ENCODE measurements around the gene DACH2. TPM values are rescaled to one million over a fixed set of nuclear protein-coding genes. Genes with fewer than 3 reads are reported as not detected.

The DACH2 gene
- not detected for total RNA-seq

DNA sequence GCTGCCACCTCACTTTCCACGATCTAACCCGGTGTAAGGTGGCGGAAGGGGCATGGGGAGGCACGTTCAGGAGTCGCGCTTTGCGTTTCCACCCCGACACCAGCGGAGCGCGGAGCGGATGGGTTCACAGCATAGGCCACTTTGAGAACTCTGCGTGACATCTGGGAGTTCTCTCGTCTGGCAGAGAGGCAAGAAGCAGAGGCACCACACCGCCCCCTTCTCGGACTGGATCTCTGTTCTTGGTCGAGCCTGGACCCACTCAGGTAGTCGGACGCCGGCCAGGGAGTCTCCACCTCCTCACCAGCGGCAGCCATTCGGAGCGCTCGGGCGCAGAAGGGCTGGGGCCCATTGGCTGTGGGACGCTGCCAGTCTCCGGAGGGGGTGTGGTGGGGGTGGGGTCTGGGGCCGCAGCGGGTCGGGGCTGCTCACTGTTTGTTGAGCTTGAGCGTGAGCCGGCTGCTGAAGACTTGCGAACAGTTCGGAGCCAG is at the start of gene DACH2:
Gene DACH2 (plus strand): TSS at position 428 of the 488 bp plus-strand sequence.
- Histone ChIP-seq H3K9me3 (no peaks in the 10 kb centered on the region), H3K27me3 (no peaks in the 10 kb centered on the region), H3K4me1 (no peaks in the 10 kb centered on the region), H3K27ac (no peak within 1 kb of the TSS), H3K4me3 (peak within 1 kb of the TSS; percentile 13 to 36), H3K36me3 (no peaks in the 10 kb centered on the region)
- peak; percentile 78 for DNase-seq (ENCODE audit: low spot score)
- TF ChIP-seq, protein P1, sequence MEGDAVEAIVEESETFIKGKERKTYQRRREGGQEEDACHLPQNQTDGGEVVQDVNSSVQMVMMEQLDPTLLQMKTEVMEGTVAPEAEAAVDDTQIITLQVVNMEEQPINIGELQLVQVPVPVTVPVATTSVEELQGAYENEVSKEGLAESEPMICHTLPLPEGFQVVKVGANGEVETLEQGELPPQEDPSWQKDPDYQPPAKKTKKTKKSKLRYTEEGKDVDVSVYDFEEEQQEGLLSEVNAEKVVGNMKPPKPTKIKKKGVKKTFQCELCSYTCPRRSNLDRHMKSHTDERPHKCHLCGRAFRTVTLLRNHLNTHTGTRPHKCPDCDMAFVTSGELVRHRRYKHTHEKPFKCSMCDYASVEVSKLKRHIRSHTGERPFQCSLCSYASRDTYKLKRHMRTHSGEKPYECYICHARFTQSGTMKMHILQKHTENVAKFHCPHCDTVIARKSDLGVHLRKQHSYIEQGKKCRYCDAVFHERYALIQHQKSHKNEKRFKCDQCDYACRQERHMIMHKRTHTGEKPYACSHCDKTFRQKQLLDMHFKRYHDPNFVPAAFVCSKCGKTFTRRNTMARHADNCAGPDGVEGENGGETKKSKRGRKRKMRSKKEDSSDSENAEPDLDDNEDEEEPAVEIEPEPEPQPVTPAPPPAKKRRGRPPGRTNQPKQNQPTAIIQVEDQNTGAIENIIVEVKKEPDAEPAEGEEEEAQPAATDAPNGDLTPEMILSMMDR (IDR thresholded peaks at IDR 0.05), result no peak

DNA sequence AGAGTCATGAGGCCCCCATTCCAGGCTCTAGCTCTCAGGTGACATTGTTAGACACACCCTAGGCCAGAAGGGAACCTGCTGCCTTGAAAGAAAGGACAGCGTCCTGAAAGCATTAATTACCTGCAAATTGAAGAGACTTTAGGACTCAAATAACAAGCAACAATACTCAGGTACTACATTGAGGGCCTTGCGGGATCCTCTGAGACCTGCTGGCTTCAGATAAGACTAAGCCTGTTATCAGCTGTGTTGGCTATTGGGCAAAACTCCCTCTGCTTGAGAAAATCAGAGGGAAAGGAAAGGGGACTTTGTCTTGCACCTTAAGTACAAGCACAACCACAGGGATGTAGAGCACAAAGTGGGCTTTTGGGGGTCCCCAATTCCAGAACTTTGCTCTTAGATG is 45.9 kb upstream of the DACH2 start:
- no peak overlapping the region for H3K27ac ChIP-seq
- no peaks in the 10 kb centered on the region for H3K4me1 ChIP-seq
- TF ChIP-seq, protein P1 (IDR thresholded peaks at IDR 0.05), result no peak
- no peaks in the 10 kb centered on the region for H3K36me3 ChIP-seq
- H3K9me3 ChIP-seq, result no peaks in the 10 kb centered on the region
- H3K27me3 ChIP-seq, result no peaks in the 10 kb centered on the region
- DNase-seq (ENCODE audit: low spot score), result no peak
- H3K4me3 ChIP-seq, result no peak overlapping the region

DNA sequence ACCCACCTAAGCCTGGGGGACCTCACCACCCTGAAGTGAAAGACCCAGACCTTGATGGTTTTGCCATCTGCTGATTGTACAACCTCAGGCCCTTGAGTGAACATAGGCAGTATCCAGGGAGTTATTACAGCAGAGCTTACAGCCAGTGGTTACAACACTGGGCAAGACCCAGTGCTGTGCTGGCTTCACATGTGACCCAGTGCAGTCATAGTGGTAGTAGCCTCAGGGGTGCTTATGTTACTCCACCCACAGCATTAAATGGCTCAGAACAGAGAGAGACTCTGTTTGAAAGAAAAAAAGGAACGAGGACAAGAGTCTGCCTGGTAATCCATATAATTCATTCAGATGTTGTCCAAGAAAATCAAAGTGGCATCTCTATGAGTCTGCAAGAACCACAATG is 45.2 kb upstream of the DACH2 start:
- no peak for DNase-seq (ENCODE audit: low spot score)
- Histone ChIP-seq H3K27me3 (no peaks in the 10 kb centered on the region), H3K4me3 (no peak overlapping the region), H3K27ac (no peak overlapping the region), H3K4me1 (no peaks in the 10 kb centered on the region), H3K9me3 (no peaks in the 10 kb centered on the region), H3K36me3 (no peaks in the 10 kb centered on the region)
- TF ChIP-seq, protein P1 (IDR thresholded peaks at IDR 0.05), result no peak

DNA sequence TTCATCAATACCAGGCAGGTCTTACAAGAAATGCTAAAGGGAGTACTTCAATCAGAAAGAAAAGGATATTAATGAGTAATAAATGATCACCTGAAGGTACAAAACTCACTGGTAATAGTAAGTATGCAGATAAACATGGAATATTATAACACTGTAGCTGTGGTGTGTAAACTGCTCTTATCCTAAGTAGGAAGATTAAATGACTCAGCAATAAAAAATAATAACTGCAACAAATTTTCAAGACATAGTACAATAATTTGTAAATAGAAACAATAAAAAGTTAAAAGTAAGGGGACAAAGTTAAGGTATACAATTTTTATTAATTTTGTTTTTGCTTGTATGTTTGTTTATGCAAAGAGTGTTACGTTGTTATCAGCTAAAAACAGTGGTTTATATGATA is 43.7 kb upstream of the DACH2 start:
- Histone ChIP-seq H3K27me3 (no peaks in the 10 kb centered on the region), H3K27ac (no peak overlapping the region), H3K36me3 (no peaks in the 10 kb centered on the region), H3K4me3 (no peak overlapping the region), H3K4me1 (no peaks in the 10 kb centered on the region), H3K9me3 (no peaks in the 10 kb centered on the region)
- DNase-seq (ENCODE audit: low spot score), result no peak
- TF ChIP-seq, protein P1 (IDR thresholded peaks at IDR 0.05), result no peak

DNA sequence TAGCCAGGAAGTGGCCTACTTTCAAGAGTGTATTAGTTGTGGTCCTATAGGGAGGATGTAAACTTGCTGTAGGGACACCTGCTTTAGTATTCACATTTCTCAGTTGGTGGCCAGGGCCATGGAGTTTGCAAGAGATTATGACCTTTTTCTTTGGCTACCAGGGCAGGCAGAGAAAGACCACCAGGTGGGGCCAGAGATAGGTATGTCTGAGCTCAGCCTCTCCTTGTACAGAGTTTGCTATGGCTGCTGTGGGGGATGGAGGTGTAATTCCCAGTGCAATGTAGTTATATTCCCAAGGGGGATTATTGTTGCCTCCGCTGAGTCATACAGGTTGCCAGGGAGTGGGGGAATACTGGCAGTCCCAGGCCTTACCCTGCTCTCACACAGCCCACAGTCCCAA is 26.3 kb upstream of the DACH2 start:
- H3K4me3 ChIP-seq, result no peak overlapping the region
- TF ChIP-seq, protein P1 (IDR thresholded peaks at IDR 0.05), result no peak
- no peaks in the 10 kb centered on the region for H3K27me3 ChIP-seq
- DNase-seq (ENCODE audit: low spot score), result no peak
- no peaks in the 10 kb centered on the region for H3K36me3 ChIP-seq
- H3K9me3 ChIP-seq, result peaks cover 0 to 14% of the 10 kb centered on the region in 2 donors
- H3K4me1 ChIP-seq, result no peaks in the 10 kb centered on the region
- no peak overlapping the region for H3K27ac ChIP-seq

DNA sequence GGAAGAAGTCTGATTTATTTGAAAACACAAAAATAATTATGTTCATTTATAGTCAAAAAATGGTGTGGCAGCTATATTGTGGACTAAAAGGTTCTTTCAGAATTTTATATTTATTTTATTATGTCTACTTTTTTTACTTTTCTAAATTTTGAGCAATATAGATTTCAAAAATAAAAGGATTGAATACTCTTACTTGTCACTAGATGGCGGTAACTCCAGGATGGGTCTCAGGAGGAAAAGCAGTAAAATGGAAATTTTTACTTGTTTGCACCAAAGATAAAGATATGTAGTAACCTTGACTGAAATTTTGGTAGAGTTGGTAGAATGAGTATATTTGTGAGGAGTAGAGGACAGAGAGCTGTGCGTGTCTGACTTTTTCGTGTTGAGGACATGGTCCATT is 14.5 kb upstream of the DACH2 start:
- TF ChIP-seq, protein P1 (IDR thresholded peaks at IDR 0.05), result peak; percentile 30 to 58
- H3K4me3 ChIP-seq, result no peak overlapping the region
- DNase-seq (ENCODE audit: low spot score), result no peak
- no peak overlapping the region for H3K27ac ChIP-seq
- H3K36me3 ChIP-seq, result no peaks in the 10 kb centered on the region
- peaks cover 0 to 4% of the 10 kb centered on the region in 2 donors for H3K27me3 ChIP-seq
- H3K4me1 ChIP-seq, result no peaks in the 10 kb centered on the region
- H3K9me3 ChIP-seq, result no peaks in the 10 kb centered on the region
